ENCODE measurements around the gene EXTL2. TPM values are rescaled to one million over a fixed set of nuclear protein-coding genes. Genes with fewer than 3 reads are reported as not detected.
"Not testable (repeated sequence)": the region's sequence is repeated elsewhere in the genome, so short reads cannot be mapped to it uniquely, and the experiment has no call there.

EXTL2 gene
- total and polyA plus RNA-seq, 9 donors: 26.2 to 47.1 (median 33.1) TPM

DNA sequence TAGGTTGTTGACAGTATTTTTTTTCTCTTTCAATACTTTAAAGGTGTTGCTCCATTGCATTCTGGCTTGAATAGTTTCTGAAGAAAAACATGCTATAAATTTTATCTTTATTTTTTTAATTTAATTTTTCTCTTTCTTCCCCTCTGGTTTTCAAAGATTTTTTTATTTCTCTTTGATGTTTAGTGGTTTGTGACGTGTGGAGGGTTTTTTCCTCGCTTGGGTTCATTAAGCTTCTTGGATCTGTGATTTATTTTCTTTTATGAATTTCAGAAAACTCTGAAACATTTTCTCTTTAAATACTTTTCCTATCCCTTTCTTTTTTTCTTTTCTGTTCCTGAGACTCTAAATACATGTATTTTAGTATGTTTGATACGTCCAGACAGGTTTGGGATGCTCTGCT is 10.5 kb upstream of the EXTL2 start:
- H3K4me1 ChIP-seq (ENCODE audit: control insufficient read depth, insufficient read depth, low read length): no peaks in the 10 kb centered on the region
- H3K27me3 ChIP-seq (ENCODE audit: control insufficient read depth, insufficient read depth, low read length): no peaks in the 10 kb centered on the region
- peaks cover 16% of the 10 kb centered on the region for H3K36me3 ChIP-seq (ENCODE audit: control insufficient read depth, insufficient read depth, low read length)
- no peak overlapping the region for H3K27ac ChIP-seq (ENCODE audit: low read length)
- no peak for DNase-seq
- no peaks in the 10 kb centered on the region for H3K9me3 ChIP-seq (replicated peaks; ENCODE audit: control insufficient read depth, low read depth, low read length)
- no CpG with 5 or more reads among the region's 3 CpGs for WGBS (ENCODE audit: insufficient coverage)
- H3K4me3 ChIP-seq (ENCODE audit: low read length): no peak overlapping the region

DNA sequence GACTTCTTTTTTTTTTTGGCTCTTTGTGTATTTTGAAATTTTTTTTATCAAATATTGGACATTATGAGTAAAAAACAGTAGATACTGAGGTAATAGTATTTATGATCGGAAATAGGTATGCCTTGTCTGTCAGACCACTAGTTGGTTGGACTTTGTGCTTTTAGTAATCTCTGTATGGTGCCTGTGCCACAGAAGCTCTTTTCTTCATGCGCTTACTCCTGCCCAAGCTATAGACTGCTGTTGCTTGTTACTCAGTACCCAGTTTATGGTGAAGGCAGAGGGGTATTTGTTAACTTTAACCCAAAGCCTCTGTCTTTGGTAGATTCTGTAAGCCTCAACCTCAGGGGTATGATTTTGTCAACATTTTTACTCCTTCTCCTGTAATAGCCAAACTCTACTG is 9.9 kb upstream of the EXTL2 start:
- no peak for DNase-seq
- Histone ChIP-seq H3K36me3 (ENCODE audit: control insufficient read depth, insufficient read depth, low read length) (peaks cover 19% of the 10 kb centered on the region), H3K4me3 (ENCODE audit: low read length) (no peak overlapping the region), H3K27me3 (ENCODE audit: control insufficient read depth, insufficient read depth, low read length) (no peaks in the 10 kb centered on the region), H3K4me1 (ENCODE audit: control insufficient read depth, insufficient read depth, low read length) (no peaks in the 10 kb centered on the region), H3K9me3 (replicated peaks; ENCODE audit: control insufficient read depth, low read depth, low read length) (no peaks in the 10 kb centered on the region), H3K27ac (ENCODE audit: low read length) (no peak overlapping the region)
- no CpG with 5 or more reads among the region's 2 CpGs for WGBS (ENCODE audit: insufficient coverage)

DNA sequence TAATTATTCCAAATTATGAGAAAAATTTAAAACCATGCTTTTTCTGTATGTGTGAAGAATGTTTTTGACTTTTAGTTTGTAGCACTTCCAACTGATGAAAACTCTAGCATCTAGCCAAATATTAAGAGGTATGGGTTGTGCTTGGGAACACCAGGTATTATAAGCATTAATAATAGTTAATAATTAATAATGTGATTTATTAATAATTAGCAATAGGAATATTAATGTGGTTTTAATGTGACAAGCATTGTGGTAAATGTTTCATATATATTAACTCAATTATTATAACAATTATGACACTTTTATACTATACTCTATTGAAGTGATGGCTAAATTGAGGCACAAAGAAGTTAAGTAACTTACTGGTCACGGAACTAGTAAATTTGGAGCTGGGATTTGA is 9.1 kb upstream of the EXTL2 start:
- H3K27me3 ChIP-seq (ENCODE audit: control insufficient read depth, insufficient read depth, low read length): no peaks in the 10 kb centered on the region
- no peaks in the 10 kb centered on the region for H3K9me3 ChIP-seq (replicated peaks; ENCODE audit: control insufficient read depth, low read depth, low read length)
- no peak overlapping the region for H3K4me3 ChIP-seq (ENCODE audit: low read length)
- DNase-seq: no peak
- WGBS (ENCODE audit: insufficient coverage): no CpG with 5 or more reads among the region's 1 CpG
- H3K27ac ChIP-seq (ENCODE audit: low read length): no peak overlapping the region
- H3K36me3 ChIP-seq (ENCODE audit: control insufficient read depth, insufficient read depth, low read length): peaks cover 20% of the 10 kb centered on the region
- H3K4me1 ChIP-seq (ENCODE audit: control insufficient read depth, insufficient read depth, low read length): no peaks in the 10 kb centered on the region

DNA sequence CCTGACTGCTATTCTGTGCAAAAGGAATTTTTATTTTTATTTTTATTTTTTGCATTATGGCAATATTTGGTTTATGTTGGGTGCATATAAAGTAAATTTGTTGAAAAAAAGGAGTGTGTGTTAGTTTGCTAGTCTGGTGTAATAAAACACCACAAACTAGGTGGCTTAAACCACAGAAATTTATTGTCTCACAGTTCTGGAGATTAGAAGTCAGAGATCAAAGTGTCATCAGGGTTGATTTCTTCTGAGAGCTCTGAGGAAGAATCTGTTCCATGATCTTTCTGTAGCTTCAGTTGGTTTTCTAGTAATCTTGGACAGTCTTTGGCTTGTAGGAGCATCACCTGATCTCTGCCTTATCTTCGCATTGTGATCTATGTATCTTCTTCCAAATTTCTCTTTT is 7.7 kb upstream of the EXTL2 start:
- WGBS (ENCODE audit: insufficient coverage): no CpG with 5 or more reads among the region's 1 CpG
- Histone ChIP-seq H3K36me3 (ENCODE audit: control insufficient read depth, insufficient read depth, low read length) (peaks cover 16% of the 10 kb centered on the region), H3K4me3 (ENCODE audit: low read length) (no peak overlapping the region), H3K27ac (ENCODE audit: low read length) (no peak overlapping the region), H3K4me1 (ENCODE audit: control insufficient read depth, insufficient read depth, low read length) (no peaks in the 10 kb centered on the region), H3K27me3 (ENCODE audit: control insufficient read depth, insufficient read depth, low read length) (no peaks in the 10 kb centered on the region), H3K9me3 (replicated peaks; ENCODE audit: control insufficient read depth, low read depth, low read length) (no peaks in the 10 kb centered on the region)
- no peak for DNase-seq

DNA sequence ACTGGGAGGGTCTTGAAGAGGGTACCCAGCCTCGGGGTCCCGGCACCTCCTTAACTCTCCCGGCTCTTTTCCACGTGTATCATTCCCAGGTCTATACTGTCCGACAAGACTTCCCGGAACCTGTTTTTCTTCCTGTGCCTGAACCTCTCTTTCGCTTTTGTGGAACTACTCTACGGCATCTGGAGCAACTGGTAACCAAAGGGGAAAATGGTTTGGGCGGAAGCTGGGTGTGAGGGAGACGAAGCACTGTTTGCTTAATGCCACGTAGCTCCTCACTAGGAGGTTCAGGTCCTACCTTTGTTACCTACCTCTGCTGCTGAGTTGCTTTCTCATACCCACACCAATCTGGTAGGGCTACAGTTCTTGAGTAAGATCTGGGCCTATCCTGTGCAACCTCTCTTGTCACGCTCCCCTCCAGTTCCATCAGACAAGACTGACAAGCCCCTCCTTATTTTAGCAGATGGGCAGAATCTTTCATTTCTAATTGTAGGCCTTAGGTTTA is 1.9 kb upstream of the EXTL2 start:
- Histone ChIP-seq H3K27ac (ENCODE audit: low read length) (peak overlapping the region; percentile 98), H3K4me3 (ENCODE audit: low read length) (peak overlapping the region; percentile 94), H3K4me1 (ENCODE audit: control insufficient read depth, insufficient read depth, low read length) (peaks cover 4% of the 10 kb centered on the region), H3K9me3 (replicated peaks; ENCODE audit: control insufficient read depth, low read depth, low read length) (no peaks in the 10 kb centered on the region), H3K36me3 (ENCODE audit: control insufficient read depth, insufficient read depth, low read length) (peaks cover 6% of the 10 kb centered on the region), H3K27me3 (ENCODE audit: control insufficient read depth, insufficient read depth, low read length) (no peaks in the 10 kb centered on the region)
- DNase-seq: peak; percentile 55
- 0% methylated on average over 5 of the region's 12 CpGs for WGBS (ENCODE audit: insufficient coverage)

DNA sequence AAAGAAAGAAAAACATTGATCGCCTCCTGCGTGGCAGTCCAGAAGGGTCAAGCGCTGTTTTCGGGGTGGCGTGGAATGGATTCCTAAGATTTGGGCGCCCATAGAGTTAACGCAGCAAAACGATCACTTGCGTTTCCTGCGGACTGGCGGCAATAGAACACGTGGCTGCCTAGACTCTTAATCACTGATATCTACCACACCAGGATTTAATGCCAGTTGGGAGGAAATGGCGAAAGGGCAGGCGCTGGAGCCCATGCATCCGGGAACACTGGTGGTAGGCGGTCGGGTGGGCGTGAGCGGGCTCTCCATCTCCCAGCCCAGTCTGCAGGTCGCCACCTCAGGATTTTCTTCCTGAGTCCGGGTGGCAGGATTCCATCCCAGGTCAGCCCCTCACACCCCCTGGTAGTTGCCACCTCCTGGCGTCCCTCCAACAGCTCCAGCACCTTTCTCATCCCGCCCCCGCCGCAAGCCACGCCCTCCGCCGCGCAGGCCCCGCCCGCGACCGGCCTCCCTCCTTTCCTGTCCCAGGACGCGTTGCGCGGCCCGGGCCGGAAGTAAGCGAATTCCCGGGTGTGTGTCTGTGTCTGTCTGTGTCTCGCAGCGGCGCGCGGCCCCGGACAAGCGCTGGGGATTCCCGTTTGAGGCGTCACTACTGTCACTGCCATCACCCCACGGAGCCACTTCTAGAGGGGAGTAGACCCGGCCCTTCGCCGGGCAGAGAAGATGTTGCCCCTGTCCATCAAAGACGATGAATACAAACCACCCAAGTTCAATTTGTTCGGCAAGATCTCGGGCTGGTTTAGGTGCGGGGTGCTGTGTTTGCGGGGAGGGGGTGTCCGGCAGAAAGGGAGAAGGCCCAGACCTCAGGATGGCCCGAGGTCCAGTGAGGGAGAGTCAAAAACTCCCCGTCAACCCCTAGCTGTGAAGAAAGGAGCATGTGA is 1.2 kb upstream of the EXTL2 start, which contains the start of gene SLC30A7:
SLC30A7 (plus strand) TSS at position 551 of the 941 bp plus-strand sequence; CDS start at position 724, 173 bp downstream.
- peak; percentile 97 for DNase-seq
- WGBS (ENCODE audit: insufficient coverage): under 1% methylated on average over 43 of the region's 62 CpGs
- H3K4me1 ChIP-seq (ENCODE audit: control insufficient read depth, insufficient read depth, low read length): peaks cover 4% of the 10 kb centered on the region
- peak within 1 kb of the TSS; percentile 98 for H3K27ac ChIP-seq (ENCODE audit: low read length)
- peaks cover 10% of the 10 kb centered on the region for H3K36me3 ChIP-seq (ENCODE audit: control insufficient read depth, insufficient read depth, low read length)
- H3K27me3 ChIP-seq (ENCODE audit: control insufficient read depth, insufficient read depth, low read length): no peaks in the 10 kb centered on the region
- H3K4me3 ChIP-seq (ENCODE audit: low read length): peak within 1 kb of the TSS; percentile 94
- no peaks in the 10 kb centered on the region for H3K9me3 ChIP-seq (replicated peaks; ENCODE audit: control insufficient read depth, low read depth, low read length)

DNA sequence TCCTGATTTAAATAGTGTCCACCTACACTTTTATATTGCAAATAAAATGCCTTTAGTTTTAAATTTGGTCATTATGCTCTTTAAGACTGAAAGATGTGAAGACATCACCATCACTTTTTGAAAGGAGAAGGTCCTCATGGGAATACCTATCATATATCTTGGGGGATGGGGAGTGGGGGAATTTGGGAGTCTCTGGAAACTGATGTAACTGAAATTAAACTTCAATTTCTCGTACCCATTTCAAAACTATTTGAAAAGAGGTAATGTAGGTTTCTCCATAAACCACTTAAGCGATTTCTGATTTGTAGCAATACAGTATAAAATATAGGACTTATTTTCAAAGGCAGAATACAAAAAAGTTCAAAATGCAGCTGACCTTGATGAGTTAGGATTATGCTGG is 924 bp downstream of the EXTL2 start:
- Histone ChIP-seq H3K4me3 (ENCODE audit: low read length) (peak overlapping the region; percentile 94), H3K27ac (ENCODE audit: low read length) (peak overlapping the region; percentile 98), H3K27me3 (ENCODE audit: control insufficient read depth, insufficient read depth, low read length) (no peaks in the 10 kb centered on the region), H3K9me3 (replicated peaks; ENCODE audit: control insufficient read depth, low read depth, low read length) (peaks cover 14% of the 10 kb centered on the region), H3K4me1 (ENCODE audit: control insufficient read depth, insufficient read depth, low read length) (peaks cover 4% of the 10 kb centered on the region), H3K36me3 (ENCODE audit: control insufficient read depth, insufficient read depth, low read length) (peaks cover 8% of the 10 kb centered on the region)
- peak; percentile 6 for DNase-seq
- no CpG with 5 or more reads among the region's 2 CpGs for WGBS (ENCODE audit: insufficient coverage)

DNA sequence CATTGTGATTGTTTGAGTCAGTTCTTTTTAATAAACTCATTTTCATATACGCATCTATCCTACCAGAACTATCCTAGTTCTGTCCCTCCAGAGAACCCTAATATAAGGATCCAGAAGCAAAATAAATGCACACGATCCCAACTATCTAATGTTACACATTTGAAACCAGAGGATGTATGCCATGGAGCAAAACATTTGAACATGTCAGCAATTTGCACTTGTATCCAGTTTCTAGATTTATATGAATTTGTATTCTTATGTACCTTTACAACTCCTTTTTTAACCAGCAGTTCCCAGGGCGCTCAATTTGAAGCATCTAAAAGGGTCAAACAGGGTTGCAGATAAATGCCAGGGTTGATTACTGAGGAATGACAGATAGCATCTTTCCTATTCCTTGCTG is 2.1 kb downstream of the EXTL2 start:
- Histone ChIP-seq H3K9me3 (replicated peaks; ENCODE audit: control insufficient read depth, low read depth, low read length) (peaks cover 14% of the 10 kb centered on the region), H3K4me1 (ENCODE audit: control insufficient read depth, insufficient read depth, low read length) (peaks cover 4% of the 10 kb centered on the region), H3K4me3 (ENCODE audit: low read length) (no peak overlapping the region), H3K27ac (ENCODE audit: low read length) (no peak overlapping the region), H3K27me3 (ENCODE audit: control insufficient read depth, insufficient read depth, low read length) (no peaks in the 10 kb centered on the region), H3K36me3 (ENCODE audit: control insufficient read depth, insufficient read depth, low read length) (peaks cover 8% of the 10 kb centered on the region)
- DNase-seq: no peak
- 83% methylated on average over 1 of the region's 3 CpGs for WGBS (ENCODE audit: insufficient coverage)

DNA sequence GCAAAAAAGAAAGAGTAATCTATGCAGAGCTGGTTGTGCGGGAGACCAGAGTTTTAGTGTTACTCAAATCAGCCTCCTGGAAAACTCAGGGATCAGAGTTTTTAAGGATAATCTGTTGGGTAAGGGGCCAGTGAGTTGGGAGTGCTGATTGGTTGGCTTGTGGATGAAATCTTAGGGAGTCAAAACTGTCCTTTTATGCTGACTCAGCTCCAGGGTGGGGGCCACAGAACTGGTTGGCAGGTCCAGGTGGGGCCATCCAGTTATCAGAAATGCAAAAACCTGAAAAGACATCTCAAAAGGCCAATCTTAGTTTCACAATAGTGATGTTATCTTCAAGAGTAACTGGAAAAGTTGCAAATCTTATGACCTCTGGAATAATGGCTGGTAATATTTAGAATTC is 3.3 kb downstream of the EXTL2 start:
- Histone ChIP-seq H3K27ac (ENCODE audit: low read length) (no peak overlapping the region), H3K4me1 (ENCODE audit: control insufficient read depth, insufficient read depth, low read length) (no peaks in the 10 kb centered on the region), H3K27me3 (ENCODE audit: control insufficient read depth, insufficient read depth, low read length) (no peaks in the 10 kb centered on the region), H3K9me3 (replicated peaks; ENCODE audit: control insufficient read depth, low read depth, low read length) (peaks cover 14% of the 10 kb centered on the region), H3K4me3 (ENCODE audit: low read length) (no peak overlapping the region), H3K36me3 (ENCODE audit: control insufficient read depth, insufficient read depth, low read length) (peaks cover 8% of the 10 kb centered on the region)
- 100% methylated on average over 1 of the region's 1 CpG for WGBS (ENCODE audit: insufficient coverage)
- no peak for DNase-seq

DNA sequence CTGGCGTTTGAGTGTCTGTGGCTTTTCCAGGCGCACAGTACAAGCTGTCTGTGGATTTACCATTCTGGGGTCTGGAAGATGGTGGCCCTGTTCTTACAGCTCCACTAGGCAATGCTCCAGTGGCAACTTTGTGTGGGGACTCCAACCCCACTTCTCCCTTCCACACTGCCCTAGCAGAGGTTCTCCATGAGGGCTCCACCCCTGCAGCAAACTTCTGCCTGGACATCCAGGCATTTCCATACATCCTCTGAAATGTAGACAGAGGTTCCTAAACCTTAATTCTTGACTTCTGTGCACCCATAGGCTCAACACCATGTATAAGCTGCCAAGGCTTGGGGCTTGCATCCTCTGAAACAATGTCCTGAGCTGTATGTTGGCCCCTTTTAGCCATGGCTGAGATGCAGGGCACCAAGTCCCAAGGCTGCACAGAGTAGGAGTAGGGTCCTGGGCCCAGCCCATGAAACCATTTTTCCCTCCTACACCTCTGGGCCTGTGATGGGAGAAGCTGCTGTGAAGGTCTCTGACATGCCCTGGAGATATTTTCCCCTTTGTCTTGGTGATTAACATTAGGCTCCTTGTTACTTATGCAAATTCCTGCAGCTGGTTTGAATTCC is 4.7 kb downstream of the EXTL2 start:
- H3K36me3 ChIP-seq (ENCODE audit: control insufficient read depth, insufficient read depth, low read length); H3K4me3 ChIP-seq (ENCODE audit: low read length); DNase-seq; H3K4me1 ChIP-seq (ENCODE audit: control insufficient read depth, insufficient read depth, low read length); H3K27me3 ChIP-seq (ENCODE audit: control insufficient read depth, insufficient read depth, low read length); H3K27ac ChIP-seq (ENCODE audit: low read length): not testable (repeated sequence)
- WGBS (ENCODE audit: insufficient coverage): 100% methylated on average over 2 of the region's 2 CpGs
- peaks cover 14% of the 10 kb centered on the region for H3K9me3 ChIP-seq (replicated peaks; ENCODE audit: control insufficient read depth, low read depth, low read length)
